ENCODE measurements around the gene SCARB1. TPM values are rescaled to one million over a fixed set of nuclear protein-coding genes. Genes with fewer than 3 reads are reported as not detected.

The SCARB1 gene
- total RNA-seq, 1 donor from 2014 or later, result 6.6 TPM

- no peak for FAIRE-seq
- Histone ChIP-seq H3K27me3 (ENCODE audit: control insufficient read depth, insufficient read depth, low read length) (no peaks in the 10 kb centered on the region), H3K4me3 (ENCODE audit: low read depth, low read length) (no peak overlapping the region), H3K36me3 (ENCODE audit: control insufficient read depth, insufficient read depth, low read length) (peaks cover 2% of the 10 kb centered on the region)
- no peak for TF ChIP-seq CTCF (IDR thresholded peaks at IDR 0.05; ENCODE audit: insufficient read depth, low read length, severe bottlenecking)
- no peak for DNase-seq (ENCODE audit: low read depth)
These were observed 85.3 kb downstream of the SCARB1 start for GRCh38 chr12:124778411-124778810.

GRCh38 chr12:124777399-124778372 lies 86.0 kb downstream of the SCARB1 start:
- no peak for FAIRE-seq
- TF ChIP-seq CTCF (IDR thresholded peaks at IDR 0.05; ENCODE audit: insufficient read depth, low read length, severe bottlenecking), result no peak
- no peaks in the 10 kb centered on the region for H3K27me3 ChIP-seq (ENCODE audit: control insufficient read depth, insufficient read depth, low read length)
- H3K4me3 ChIP-seq (ENCODE audit: low read depth, low read length), result no peak overlapping the region
- DNase-seq (ENCODE audit: low read depth), result no peak
- H3K36me3 ChIP-seq (ENCODE audit: control insufficient read depth, insufficient read depth, low read length), result peaks cover 2% of the 10 kb centered on the region

GRCh38 chr12:124776125-124776513 lies 87.5 kb downstream of the SCARB1 start:
- Histone ChIP-seq H3K27me3 (ENCODE audit: control insufficient read depth, insufficient read depth, low read length) (no peaks in the 10 kb centered on the region), H3K4me3 (ENCODE audit: low read depth, low read length) (no peak overlapping the region), H3K36me3 (ENCODE audit: control insufficient read depth, insufficient read depth, low read length) (no peaks in the 10 kb centered on the region)
- no peak for FAIRE-seq
- no peak for DNase-seq (ENCODE audit: low read depth)
- no peak for TF ChIP-seq CTCF (IDR thresholded peaks at IDR 0.05; ENCODE audit: insufficient read depth, low read length, severe bottlenecking)

GRCh38 chr12:124774462-124775167 lies 89.0 kb downstream of the SCARB1 start:
- no peak overlapping the region for H3K4me3 ChIP-seq (ENCODE audit: low read depth, low read length)
- no peak for FAIRE-seq

GRCh38 chr12:124774054-124774461 lies 89.6 kb downstream of the SCARB1 start:
- TF ChIP-seq CTCF (IDR thresholded peaks at IDR 0.05; ENCODE audit: insufficient read depth, low read length, severe bottlenecking), result no peak
- H3K4me3 ChIP-seq (ENCODE audit: low read depth, low read length), result no peak overlapping the region
- DNase-seq (ENCODE audit: low read depth), result no peak
- H3K27me3 ChIP-seq (ENCODE audit: control insufficient read depth, insufficient read depth, low read length), result no peaks in the 10 kb centered on the region
- H3K36me3 ChIP-seq (ENCODE audit: control insufficient read depth, insufficient read depth, low read length), result no peaks in the 10 kb centered on the region
- no peak for FAIRE-seq

More at GRCh38 chr12:124774462-124775167, 89.0 kb downstream of the SCARB1 start:
- Histone ChIP-seq H3K27me3 (ENCODE audit: control insufficient read depth, insufficient read depth, low read length) (no peaks in the 10 kb centered on the region), H3K36me3 (ENCODE audit: control insufficient read depth, insufficient read depth, low read length) (no peaks in the 10 kb centered on the region)
- peak; percentile 28 for DNase-seq (ENCODE audit: low read depth)
- no peak for TF ChIP-seq CTCF (IDR thresholded peaks at IDR 0.05; ENCODE audit: insufficient read depth, low read length, severe bottlenecking)
